Mononuclear cell (primary cell): ENCODE data around the gene CAPN13. TPM values are rescaled to one million over a fixed set of nuclear protein-coding genes. Genes with fewer than 3 reads are reported as not detected.

Experiments
- H3K27me3 ChIP-seq: 2 replicates; pipeline ENCODE4 v1.6.0; 2011; ENCODE audit warnings: low read length, control low read depth; ENCODE audit not compliant: insufficient read depth
- H3K4me1 ChIP-seq: 2 replicates; pipeline ENCODE4 v1.5.1; 2011; ENCODE audit warnings: mild to moderate bottlenecking, low read length, control low read depth; ENCODE audit not compliant: insufficient read depth
- H3K4me3 ChIP-seq: 2 replicates; pipeline ENCODE4 v1.5.1; 2011; ENCODE audit warnings: mild to moderate bottlenecking, low read length, moderate library complexity
- H3K9me3 ChIP-seq: 2 replicates; pipeline ENCODE4 v1.5.1; 2011; ENCODE audit warnings: low read depth, mild to moderate bottlenecking, control low read depth, low read length
- total RNA-seq: library from RNA; depleted of rRNA; stranded (reverse); fragments of >200 nt; gene quantifications from one replicate; pipeline ENCODE4 v1.2.3, GENCODE V29; 2012

Gene CAPN13
- total RNA-seq, 1 donor: under 0.01 TPM

- Histone ChIP-seq H3K27me3 (no peaks in the 10 kb centered on the region), H3K4me3 (no peak overlapping the region), H3K9me3 (no peaks in the 10 kb centered on the region), H3K4me1 (no peaks in the 10 kb centered on the region)
Observed at GRCh38 chr2:30761226-30761625, 46.0 kb downstream of the CAPN13 start.

GRCh38 chr2:30759481-30759880, 47.8 kb downstream of the CAPN13 start:
- H3K4me3 ChIP-seq: no peak overlapping the region
- H3K9me3 ChIP-seq: no peaks in the 10 kb centered on the region
- H3K27me3 ChIP-seq: no peaks in the 10 kb centered on the region
- no peaks in the 10 kb centered on the region for H3K4me1 ChIP-seq

- Histone ChIP-seq H3K4me1 (no peaks in the 10 kb centered on the region), H3K4me3 (no peak overlapping the region), H3K9me3 (no peaks in the 10 kb centered on the region), H3K27me3 (no peaks in the 10 kb centered on the region)
Observed at GRCh38 chr2:30758191-30758651, 49.0 kb downstream of the CAPN13 start.

DNA sequence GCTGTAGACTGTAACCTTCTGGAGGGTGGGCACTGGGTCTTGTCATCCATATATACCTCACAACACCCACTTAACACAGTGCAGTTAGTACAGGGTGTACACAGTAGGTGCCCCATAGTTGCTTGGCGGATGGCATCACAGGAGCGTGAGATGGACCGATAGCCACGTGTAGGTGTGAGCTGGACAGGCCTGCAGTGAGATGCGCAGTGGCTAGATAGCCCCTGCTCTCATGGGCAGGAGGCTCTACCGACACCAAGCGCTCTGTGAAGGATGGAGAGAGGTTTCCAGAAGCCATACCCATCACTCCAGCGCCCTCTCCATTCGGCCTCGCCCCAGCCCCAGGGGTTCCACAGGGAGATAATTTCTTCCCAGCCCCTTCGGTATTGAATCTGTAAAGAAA, 49.5 kb downstream of the CAPN13 start:
- Histone ChIP-seq H3K27me3 (no peaks in the 10 kb centered on the region), H3K4me3 (no peak overlapping the region), H3K4me1 (no peaks in the 10 kb centered on the region), H3K9me3 (no peaks in the 10 kb centered on the region)

DNA sequence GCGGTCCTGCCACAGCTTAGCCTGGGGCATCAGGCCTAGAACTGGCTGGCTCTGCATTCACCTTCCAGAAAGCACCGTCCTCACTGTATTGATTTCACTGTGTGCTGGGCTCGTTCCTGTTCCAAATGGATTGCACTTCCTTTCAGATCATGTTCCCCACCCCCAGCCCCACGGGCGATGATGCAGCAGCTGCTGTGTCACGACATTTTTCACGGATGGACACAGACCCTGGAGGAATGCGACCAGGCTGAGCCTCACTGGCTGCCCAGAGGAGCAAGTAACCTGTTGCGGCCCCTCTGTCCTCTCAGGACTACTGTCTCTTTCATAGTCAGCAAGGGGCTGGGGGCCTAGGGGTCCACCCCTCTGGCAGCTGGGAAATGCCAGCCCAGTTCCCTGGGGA, 50.3 kb downstream of the CAPN13 start:
- no peak overlapping the region for H3K4me3 ChIP-seq
- H3K4me1 ChIP-seq: no peaks in the 10 kb centered on the region
- H3K27me3 ChIP-seq: no peaks in the 10 kb centered on the region

GRCh38 chr2:30756051-30756719, 51.1 kb downstream of the CAPN13 start:
- Histone ChIP-seq H3K4me1 (no peaks in the 10 kb centered on the region), H3K9me3 (no peaks in the 10 kb centered on the region), H3K27me3 (no peaks in the 10 kb centered on the region)

More for the DNA sequence above, 50.3 kb downstream of the CAPN13 start:
- no peaks in the 10 kb centered on the region for H3K9me3 ChIP-seq

DNA sequence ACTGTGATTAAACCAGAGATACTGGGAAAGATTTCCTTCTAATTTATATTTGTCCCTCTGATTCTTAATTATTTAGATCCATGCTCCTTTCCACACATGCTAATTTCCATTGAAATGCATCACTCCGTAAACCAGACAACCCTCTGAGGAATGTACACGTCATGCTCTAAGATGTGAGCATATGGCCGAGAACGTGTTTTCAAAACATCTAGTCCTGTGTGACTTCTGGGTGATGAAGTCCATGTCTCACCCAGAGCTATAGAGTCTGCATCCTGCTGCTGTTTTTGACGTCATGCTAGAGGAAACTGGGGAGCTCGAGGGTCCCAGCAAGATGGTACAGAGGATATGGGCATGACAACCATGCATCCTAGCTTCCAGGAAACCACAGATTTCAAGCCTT, 53.6 kb downstream of the CAPN13 start:
- Histone ChIP-seq H3K4me1 (no peaks in the 10 kb centered on the region), H3K4me3 (no peak overlapping the region), H3K27me3 (no peaks in the 10 kb centered on the region), H3K9me3 (no peaks in the 10 kb centered on the region)

More at GRCh38 chr2:30756051-30756719, 51.1 kb downstream of the CAPN13 start:
- H3K4me3 ChIP-seq: no peak overlapping the region

- Histone ChIP-seq H3K27me3 (no peaks in the 10 kb centered on the region), H3K4me1 (no peaks in the 10 kb centered on the region)
Observed at GRCh38 chr2:30752811-30753210, 54.4 kb downstream of the CAPN13 start.

DNA sequence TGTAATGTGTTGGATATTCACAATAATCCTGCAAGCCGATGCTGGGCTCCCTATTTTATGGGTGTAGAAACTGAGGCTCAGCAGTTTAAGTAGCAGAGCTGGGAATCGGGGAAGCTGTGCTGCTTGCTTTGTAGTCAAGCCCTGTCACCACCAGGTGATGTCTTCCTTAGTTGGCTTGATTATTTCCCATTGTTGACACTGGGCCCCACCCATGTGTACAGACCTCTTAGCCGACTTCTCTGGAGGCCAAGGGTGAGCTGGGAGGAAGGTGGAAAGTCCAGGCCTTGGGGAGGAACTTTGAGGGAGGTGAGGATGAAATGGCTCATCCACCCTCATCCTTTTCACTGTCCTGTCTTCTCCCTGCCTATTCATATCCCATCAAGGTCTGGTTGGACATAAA, 60.0 kb downstream of the CAPN13 start:
- Histone ChIP-seq H3K4me3 (no peak overlapping the region), H3K27me3 (no peaks in the 10 kb centered on the region), H3K9me3 (no peaks in the 10 kb centered on the region), H3K4me1 (no peaks in the 10 kb centered on the region)

More at GRCh38 chr2:30752811-30753210, 54.4 kb downstream of the CAPN13 start:
- Histone ChIP-seq H3K9me3 (no peaks in the 10 kb centered on the region), H3K4me3 (no peak overlapping the region)

DNA sequence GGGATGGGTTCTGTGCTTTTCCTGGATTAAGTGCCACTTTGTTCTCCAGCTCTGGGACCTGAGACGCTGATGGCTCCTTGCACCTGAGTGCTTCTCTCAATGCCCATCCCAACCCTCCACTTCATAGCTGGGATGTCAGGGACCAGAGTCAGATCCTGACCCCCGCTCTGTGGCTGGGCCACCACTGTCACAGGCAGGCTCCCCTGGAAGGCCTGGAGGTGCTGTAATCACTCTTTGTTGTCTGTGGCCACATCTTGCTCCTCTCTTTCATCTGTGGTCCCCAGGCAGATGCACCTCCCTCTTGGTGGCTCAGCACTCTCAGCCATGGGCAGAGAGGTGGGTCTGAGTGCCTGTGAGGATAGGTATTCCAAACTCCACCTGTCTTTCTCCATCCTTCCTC, 62.4 kb downstream of the CAPN13 start:
- H3K4me1 ChIP-seq: no peaks in the 10 kb centered on the region
- no peaks in the 10 kb centered on the region for H3K27me3 ChIP-seq
- no peaks in the 10 kb centered on the region for H3K9me3 ChIP-seq

DNA sequence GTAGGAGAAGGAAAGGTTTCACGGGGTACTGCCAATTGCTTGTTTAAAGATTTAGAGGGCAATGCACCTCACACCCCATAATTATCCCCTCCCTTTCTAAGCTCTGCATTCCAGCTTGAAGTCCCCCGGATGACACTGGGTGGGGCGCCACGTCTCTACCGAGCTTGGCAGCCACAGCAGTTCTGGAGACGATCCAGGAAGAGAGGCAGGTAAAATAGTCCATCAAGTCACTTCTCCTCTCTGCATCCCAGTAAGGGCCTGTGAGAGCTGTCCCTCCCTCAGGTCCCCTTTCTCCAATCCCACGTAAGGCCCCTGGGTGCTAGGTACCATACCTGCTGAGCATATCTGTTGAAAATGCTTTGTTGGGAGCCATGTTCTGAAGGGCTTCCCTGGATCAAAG, 65.7 kb downstream of the CAPN13 start:
- no peaks in the 10 kb centered on the region for H3K4me1 ChIP-seq
- H3K4me3 ChIP-seq: no peak overlapping the region
- H3K9me3 ChIP-seq: no peaks in the 10 kb centered on the region
- H3K27me3 ChIP-seq: no peaks in the 10 kb centered on the region

More for the DNA sequence above, 62.4 kb downstream of the CAPN13 start:
- H3K4me3 ChIP-seq: no peak overlapping the region

GRCh38 chr2:30738141-30738911, 68.9 kb downstream of the CAPN13 start:
- Histone ChIP-seq H3K27me3 (no peaks in the 10 kb centered on the region), H3K4me1 (no peaks in the 10 kb centered on the region), H3K9me3 (no peaks in the 10 kb centered on the region), H3K4me3 (no peak overlapping the region)

DNA sequence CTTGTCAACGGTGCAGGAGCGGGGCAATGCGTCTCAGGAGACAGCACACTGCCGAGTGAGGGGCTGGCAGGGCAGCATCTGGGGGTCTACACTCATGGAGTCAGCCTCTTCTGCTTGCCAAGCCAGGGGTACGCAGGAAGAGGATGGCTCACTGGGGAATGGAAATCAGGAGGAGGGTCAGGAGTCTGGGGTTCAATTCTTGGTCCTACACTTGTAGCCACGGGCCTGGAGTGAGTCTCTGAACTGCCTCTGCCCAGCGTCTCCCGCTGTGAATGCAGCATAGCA, 70.0 kb downstream of the CAPN13 start:
- Histone ChIP-seq H3K9me3 (no peaks in the 10 kb centered on the region), H3K27me3 (no peaks in the 10 kb centered on the region), H3K4me1 (no peaks in the 10 kb centered on the region), H3K4me3 (no peak overlapping the region)

- no peaks in the 10 kb centered on the region for H3K27me3 ChIP-seq
- H3K9me3 ChIP-seq: no peaks in the 10 kb centered on the region
- H3K4me3 ChIP-seq: no peak overlapping the region
- no peaks in the 10 kb centered on the region for H3K4me1 ChIP-seq
Observed at GRCh38 chr2:30736461-30737325, 70.6 kb downstream of the CAPN13 start.

GRCh38 chr2:30733876-30734520, 73.2 kb downstream of the CAPN13 start:
- Histone ChIP-seq H3K4me3 (no peak overlapping the region), H3K27me3 (peaks cover 2% of the 10 kb centered on the region), H3K4me1 (no peaks in the 10 kb centered on the region), H3K9me3 (no peaks in the 10 kb centered on the region)
